Activated naive CD4-positive, alpha-beta T cell treated with anti-CD3 and anti-CD28 coated beads, Interleukin-2, amount 10 ng/mL, durations not matched to agents 7 days and 5 days (primary cell): ENCODE measurements around the gene ALOX5AP.

Experiments used
- CTCF ChIA-PET: fragments of 350-600 bp; sonication (Branson Sonifier 250); formaldehyde crosslinking; loops from one replicate; lab custom pipeline; 2021; ENCODE audit warnings: antibody characterized with exemption; lab: Charles Lee
- DNase-seq: peaks from one replicate; pipeline ENCODE4 v3.0.0-alpha.2; 2020
- H3K27ac Mint-ChIP-seq: one replicate; pipeline ENCODE4 v1.8.0; 2021; ENCODE audit warnings: mild to moderate bottlenecking, moderate library complexity, mixed read lengths
- H3K27me3 Mint-ChIP-seq: one replicate; pipeline ENCODE4 v1.8.0; 2021; ENCODE audit warnings: mild to moderate bottlenecking, mixed read lengths
- H3K36me3 Mint-ChIP-seq: one replicate; pipeline ENCODE4 v1.8.0; 2021; ENCODE audit warnings: mixed read lengths
- H3K4me1 Mint-ChIP-seq: one replicate; pipeline ENCODE4 v1.8.0; 2021; ENCODE audit warnings: mixed read lengths
- H3K4me3 Mint-ChIP-seq: one replicate; pipeline ENCODE4 v1.8.0; 2021; ENCODE audit warnings: mild to moderate bottlenecking, moderate library complexity, mixed read lengths
- H3K9me3 Mint-ChIP-seq: one replicate; pipeline ENCODE4 v1.8.0; 2021; ENCODE audit warnings: mixed read lengths

Gene ALOX5AP

DNA sequence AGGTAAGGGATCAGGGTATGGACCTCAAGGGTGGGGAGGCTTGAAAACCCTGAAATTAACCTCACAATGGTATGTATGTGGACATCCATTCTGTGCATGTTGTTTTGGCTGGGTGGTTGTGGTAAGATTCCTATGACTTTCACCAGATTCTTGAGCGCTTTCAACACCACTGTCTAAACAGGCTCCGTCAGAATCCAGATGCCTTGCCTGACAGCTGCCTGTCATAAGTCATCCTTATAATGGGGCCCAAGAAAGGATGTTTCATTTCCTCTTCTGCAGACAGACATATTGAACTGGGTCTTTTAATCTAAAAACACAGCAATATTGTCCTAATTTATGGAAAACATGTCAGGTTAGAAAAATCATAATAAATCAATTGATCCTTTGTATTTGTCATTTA is 41.3 kb downstream of the ALOX5AP start:
- H3K27ac Mint-ChIP-seq = no peak overlapping the region
- H3K27me3 Mint-ChIP-seq = peaks cover 22% of the 10 kb centered on the region
- H3K4me1 Mint-ChIP-seq = peaks cover 22% of the 10 kb centered on the region
- H3K9me3 Mint-ChIP-seq = no peaks in the 10 kb centered on the region
- H3K36me3 Mint-ChIP-seq = peaks cover 1% of the 10 kb centered on the region
- DNase-seq = no peak
- H3K4me3 Mint-ChIP-seq = no peak overlapping the region
- CTCF ChIA-PET = no interaction called here

DNA sequence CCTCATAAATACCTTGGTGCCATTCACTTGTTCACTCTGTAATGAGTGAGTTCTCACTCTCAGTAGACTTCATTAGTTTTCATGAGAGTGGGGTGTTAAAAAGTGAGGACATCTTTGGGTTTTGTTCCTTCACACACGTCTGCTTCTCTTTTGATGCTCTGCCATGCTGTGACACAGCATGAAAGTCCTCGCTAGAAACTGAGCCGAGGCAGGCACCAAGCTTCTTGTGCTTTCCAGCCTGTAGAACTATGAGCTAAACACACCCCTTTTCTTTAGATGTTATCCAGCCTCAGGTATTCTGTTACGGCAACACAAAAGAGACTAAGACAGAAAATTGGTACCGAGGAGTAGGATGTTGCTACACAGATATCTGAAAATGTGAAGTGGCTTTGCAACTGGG is 43.7 kb downstream of the ALOX5AP start:
- Mint-ChIP-seq H3K4me3 (no peak overlapping the region), H3K4me1 (peaks cover 8% of the 10 kb centered on the region), H3K27ac (no peak overlapping the region), H3K9me3 (no peaks in the 10 kb centered on the region), H3K27me3 (peaks cover 22% of the 10 kb centered on the region), H3K36me3 (peaks cover 4% of the 10 kb centered on the region)
- no peak for DNase-seq
- CTCF ChIA-PET = interaction anchor here (0.6 to 1.9 kb wide), 2 partner anchors 12 to 103 kb away, joined by 3 to 4 read pairs; no protein-coding TSS in a partner anchor

DNA sequence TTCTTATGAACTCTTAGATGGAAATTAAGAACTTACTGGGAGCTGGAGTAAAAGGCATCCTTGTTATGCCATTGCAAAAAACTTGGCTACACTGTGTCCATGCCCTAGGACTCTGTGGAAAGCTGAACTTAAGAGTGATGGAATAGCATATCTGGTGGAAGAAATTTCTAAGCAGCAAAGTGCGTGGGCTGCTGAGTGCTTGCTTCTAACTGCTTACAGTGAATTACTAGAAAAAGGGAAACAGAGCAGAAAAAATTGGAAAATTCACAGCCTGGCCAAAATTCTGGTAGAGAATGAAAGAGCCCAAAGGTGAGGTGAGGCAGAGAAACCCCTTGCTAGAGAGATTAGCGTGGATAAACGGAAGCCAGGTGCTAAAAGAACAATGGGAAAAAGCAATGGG is 44.3 kb downstream of the ALOX5AP start:
- peaks cover 22% of the 10 kb centered on the region for H3K27me3 Mint-ChIP-seq
- DNase-seq = no peak
- H3K4me3 Mint-ChIP-seq = no peak overlapping the region
- H3K4me1 Mint-ChIP-seq = peaks cover 2% of the 10 kb centered on the region
- H3K36me3 Mint-ChIP-seq = peaks cover 4% of the 10 kb centered on the region
- H3K27ac Mint-ChIP-seq = no peak overlapping the region
- CTCF ChIA-PET = interaction anchor here (0.6 to 1.9 kb wide), 2 partner anchors 12 to 103 kb away, joined by 3 to 4 read pairs; no protein-coding TSS in a partner anchor
- H3K9me3 Mint-ChIP-seq = no peaks in the 10 kb centered on the region

DNA sequence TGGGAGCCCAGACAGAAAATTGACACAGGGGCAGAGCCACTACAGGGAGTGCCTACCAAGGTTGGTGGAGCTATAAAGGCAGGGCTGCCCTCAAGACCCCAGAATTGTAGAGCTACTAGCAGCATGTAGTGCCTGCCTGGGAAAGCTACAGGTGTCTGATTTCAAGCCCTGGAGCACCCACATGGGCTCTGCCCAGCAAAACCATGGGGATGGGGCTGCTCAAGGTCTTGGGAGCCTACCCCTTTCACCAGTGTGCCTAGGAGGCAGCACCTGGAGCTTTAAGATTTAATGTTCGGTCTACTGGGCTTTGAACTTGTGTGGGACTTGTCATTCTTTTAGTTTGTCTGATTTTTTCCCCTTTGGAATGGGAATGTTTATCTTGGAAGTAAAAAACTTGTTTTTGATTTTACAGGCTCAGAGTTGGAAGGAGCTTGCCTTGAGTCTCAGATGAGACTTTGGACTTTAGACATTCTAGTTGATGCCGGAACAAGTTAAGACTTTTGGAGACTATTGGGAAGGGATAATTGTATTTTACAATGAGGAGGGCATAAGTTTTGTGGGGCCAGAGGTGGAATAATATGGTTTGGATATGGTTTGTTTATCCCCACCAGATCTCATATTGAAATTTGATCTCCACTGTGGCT is 45.1 kb downstream of the ALOX5AP start:
- Mint-ChIP-seq H3K27me3 (peaks cover 22% of the 10 kb centered on the region), H3K36me3 (peaks cover 4% of the 10 kb centered on the region), H3K27ac (no peak overlapping the region), H3K4me3 (no peak overlapping the region), H3K4me1 (no peaks in the 10 kb centered on the region), H3K9me3 (no peaks in the 10 kb centered on the region)
- CTCF ChIA-PET = interaction anchor here (1.9 kb wide), 1 partner anchor 13 kb away, joined by 4 read pairs; no protein-coding TSS in a partner anchor
- DNase-seq = no peak

DNA sequence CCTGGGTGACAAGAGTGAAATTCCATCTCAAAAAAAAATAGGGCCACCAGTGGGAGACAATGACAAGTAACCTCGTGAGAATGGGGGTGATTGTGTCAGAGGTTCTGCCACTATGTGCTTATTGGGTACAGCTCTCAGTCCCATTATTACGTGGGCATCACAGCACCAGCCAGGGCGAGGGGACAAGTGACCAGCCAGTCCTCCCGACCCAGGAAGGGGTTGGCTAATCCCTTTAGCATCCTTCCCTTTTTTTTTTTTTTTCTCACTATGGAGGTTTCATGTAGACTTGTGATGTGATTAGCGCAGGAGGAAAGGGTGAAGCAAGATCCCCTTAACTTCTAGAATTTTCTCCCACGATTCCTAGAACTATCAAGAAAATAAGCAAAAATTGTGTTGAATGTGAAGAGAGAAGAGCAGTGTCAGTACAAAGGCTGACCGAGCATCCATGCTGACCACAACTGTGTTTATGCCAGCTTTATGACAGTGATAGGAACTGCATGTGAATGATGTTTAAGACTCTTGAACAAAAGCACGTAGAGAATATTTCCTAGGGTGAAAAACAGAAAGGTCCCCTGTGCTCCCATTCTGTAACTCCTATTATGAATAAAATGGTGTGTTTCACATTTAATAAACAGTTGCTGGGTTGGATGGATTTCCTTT is 50.0 kb downstream of the ALOX5AP start:
- Mint-ChIP-seq H3K27ac (no peak overlapping the region), H3K27me3 (peaks cover 12% of the 10 kb centered on the region), H3K4me3 (no peak overlapping the region), H3K9me3 (no peaks in the 10 kb centered on the region), H3K36me3 (peaks cover 3% of the 10 kb centered on the region), H3K4me1 (no peaks in the 10 kb centered on the region)
- CTCF ChIA-PET = no interaction called here
- no peak for DNase-seq

DNA sequence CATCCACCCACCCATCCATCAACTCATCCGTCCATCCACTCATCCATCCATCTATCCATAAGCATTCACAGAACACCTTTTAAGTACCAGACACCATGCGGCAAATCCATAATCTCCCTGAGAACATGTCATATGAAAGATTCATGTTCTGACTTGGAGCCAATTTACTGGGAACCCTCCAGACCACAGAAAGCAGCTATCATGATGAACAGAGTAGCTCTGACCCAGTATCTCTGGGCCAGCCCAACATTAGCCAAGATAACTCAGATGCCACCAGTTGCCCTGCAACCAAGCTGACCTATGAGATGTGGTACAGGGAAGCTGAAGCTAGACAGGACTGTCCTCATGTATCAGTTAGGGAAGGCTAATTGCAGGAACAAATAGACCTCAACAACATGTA is 51.3 kb downstream of the ALOX5AP start:
- Mint-ChIP-seq H3K36me3 (peaks cover 3% of the 10 kb centered on the region), H3K27me3 (peaks cover 5% of the 10 kb centered on the region), H3K4me1 (no peaks in the 10 kb centered on the region), H3K9me3 (no peaks in the 10 kb centered on the region), H3K27ac (no peak overlapping the region), H3K4me3 (no peak overlapping the region)
- no peak for DNase-seq
- CTCF ChIA-PET = no interaction called here

DNA sequence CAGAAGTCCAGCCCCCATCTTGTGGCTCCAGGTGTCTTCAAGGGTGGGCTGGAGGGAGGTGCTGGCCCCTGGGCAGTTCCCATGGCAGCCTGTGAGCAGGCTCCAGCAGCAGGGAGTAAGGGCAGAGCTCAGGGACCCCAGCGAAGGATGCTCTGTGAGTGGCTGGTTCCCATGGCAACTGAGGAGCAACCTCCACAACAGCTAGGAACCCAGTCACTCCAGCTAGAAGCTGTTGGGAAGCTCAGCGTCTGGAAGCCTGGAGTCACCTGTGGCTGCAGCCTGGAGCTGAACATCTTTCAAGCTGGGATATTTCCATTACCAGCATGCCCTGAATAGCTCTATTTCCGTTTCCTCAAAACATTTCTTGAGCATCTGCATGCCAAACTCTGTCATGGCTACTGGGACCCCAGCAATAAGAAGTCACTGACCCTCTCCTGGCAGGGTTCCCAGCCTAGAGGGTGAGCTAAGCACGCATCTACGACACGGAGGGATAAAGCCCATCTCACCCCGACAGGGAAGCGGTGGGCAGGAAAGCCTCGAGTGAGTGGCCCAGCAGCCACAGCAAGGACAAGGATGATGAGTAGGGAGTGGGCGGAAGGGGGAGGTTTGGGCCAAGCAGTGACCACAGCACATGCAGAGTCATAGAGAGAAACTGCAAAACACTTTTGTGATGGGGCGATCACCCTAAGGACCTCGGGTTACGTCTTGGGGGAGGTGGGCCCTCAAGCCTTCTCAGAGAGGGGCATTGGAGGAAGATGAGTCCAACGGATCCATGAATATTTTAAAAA is 52.6 kb downstream of the ALOX5AP start:
- no peaks in the 10 kb centered on the region for H3K9me3 Mint-ChIP-seq
- no peaks in the 10 kb centered on the region for H3K4me1 Mint-ChIP-seq
- CTCF ChIA-PET = no interaction called here
- no peak overlapping the region for H3K4me3 Mint-ChIP-seq
- DNase-seq = no peak
- H3K27me3 Mint-ChIP-seq = peaks cover 5% of the 10 kb centered on the region
- no peaks in the 10 kb centered on the region for H3K36me3 Mint-ChIP-seq
- no peak overlapping the region for H3K27ac Mint-ChIP-seq

DNA sequence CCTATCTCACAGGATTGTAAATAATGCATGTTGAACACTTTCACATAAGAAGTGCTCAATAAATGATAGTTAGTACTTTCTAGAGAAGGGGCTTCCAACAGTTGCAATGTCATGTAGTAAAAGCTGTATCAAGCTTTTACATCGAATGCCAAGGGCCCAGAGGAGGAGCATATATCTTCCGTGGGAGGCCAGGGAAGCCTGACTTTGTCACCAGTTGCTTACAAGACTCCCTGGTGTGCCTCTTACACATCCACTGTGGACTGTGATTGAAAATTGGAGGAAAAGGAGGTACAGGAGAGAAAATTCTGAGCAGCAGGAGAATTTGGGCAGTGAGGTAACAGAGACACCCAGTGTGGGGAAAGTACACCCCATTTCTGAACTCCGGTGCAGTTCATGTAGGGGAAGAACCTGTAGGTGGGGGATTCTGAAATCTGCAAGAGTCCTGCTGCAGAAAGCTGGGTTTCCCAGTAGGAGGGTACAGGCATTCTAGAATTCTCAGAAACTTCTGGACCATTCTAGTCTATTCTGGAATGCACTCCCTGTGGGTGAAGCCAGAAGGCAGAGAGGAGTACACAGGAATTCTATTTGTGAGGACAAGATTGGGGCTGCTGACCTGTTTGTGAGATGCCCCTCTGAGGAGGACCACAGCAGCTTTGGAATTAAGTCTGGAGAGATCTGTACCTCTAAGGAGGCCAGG is 54.0 kb downstream of the ALOX5AP start:
- no peaks in the 10 kb centered on the region for H3K36me3 Mint-ChIP-seq
- no peak overlapping the region for H3K27ac Mint-ChIP-seq
- no peak overlapping the region for H3K4me3 Mint-ChIP-seq
- H3K9me3 Mint-ChIP-seq = no peaks in the 10 kb centered on the region
- CTCF ChIA-PET = no interaction called here
- no peaks in the 10 kb centered on the region for H3K4me1 Mint-ChIP-seq
- peaks cover 10% of the 10 kb centered on the region for H3K27me3 Mint-ChIP-seq
- DNase-seq = no peak

DNA sequence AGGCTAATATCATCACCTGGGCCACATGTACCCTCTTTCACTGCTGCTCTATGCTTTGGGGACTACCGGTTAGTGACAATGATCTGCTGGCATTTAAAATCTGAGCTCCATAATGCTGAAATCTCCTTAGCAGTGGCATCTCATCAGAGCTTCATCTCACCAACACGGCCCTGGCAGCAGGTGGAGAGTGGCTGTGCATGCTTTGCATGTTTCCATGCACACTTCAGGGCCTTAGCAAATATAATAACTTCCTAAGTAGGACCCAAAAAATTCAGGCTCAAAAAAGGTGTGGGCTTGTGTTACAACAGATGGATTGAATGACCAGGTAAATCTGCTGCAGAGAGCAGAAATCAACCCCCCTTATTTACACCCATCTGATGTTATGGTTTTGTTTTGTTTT is 55.2 kb downstream of the ALOX5AP start:
- Mint-ChIP-seq H3K36me3 (no peaks in the 10 kb centered on the region), H3K9me3 (no peaks in the 10 kb centered on the region), H3K4me3 (no peak overlapping the region), H3K27ac (no peak overlapping the region), H3K4me1 (peaks cover 11% of the 10 kb centered on the region), H3K27me3 (peaks cover 10% of the 10 kb centered on the region)
- CTCF ChIA-PET = no interaction called here
- no peak for DNase-seq

DNA sequence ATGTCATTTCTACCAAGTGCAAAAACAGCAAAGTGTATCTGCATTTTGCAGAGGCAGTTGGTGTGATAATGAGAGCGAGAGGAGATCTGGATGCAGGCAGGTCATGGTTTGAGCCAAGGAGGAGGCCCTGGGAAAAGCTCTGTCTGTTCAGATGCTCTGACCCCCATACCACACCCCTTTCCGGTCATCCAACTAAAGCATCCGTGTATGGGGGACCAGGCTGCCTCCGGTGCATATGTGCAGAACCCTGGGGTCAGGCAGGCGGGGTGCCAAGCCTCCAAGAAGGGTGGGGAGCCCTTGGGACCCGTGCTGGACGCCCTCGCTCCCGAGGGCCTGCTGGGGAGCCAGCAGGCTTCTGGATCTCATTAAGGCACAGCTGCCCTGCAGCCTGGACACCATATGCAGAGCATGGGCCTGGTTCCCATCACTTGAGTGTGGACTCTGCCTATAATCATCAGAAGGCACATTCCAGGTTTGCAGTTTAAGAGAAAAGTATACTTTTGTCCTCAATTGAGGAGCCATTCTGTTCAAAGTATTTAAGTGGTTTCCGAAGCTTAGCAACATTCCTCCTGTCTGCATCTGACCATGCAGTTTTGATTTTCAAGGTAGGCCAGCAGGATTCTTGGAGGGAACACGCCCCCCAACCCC is 56.1 kb downstream of the ALOX5AP start:
- Mint-ChIP-seq H3K27ac (no peak overlapping the region), H3K36me3 (no peaks in the 10 kb centered on the region), H3K4me1 (peaks cover 20% of the 10 kb centered on the region), H3K4me3 (no peak overlapping the region), H3K27me3 (peaks cover 10% of the 10 kb centered on the region), H3K9me3 (no peaks in the 10 kb centered on the region)
- CTCF ChIA-PET = no interaction called here
- no peak for DNase-seq

DNA sequence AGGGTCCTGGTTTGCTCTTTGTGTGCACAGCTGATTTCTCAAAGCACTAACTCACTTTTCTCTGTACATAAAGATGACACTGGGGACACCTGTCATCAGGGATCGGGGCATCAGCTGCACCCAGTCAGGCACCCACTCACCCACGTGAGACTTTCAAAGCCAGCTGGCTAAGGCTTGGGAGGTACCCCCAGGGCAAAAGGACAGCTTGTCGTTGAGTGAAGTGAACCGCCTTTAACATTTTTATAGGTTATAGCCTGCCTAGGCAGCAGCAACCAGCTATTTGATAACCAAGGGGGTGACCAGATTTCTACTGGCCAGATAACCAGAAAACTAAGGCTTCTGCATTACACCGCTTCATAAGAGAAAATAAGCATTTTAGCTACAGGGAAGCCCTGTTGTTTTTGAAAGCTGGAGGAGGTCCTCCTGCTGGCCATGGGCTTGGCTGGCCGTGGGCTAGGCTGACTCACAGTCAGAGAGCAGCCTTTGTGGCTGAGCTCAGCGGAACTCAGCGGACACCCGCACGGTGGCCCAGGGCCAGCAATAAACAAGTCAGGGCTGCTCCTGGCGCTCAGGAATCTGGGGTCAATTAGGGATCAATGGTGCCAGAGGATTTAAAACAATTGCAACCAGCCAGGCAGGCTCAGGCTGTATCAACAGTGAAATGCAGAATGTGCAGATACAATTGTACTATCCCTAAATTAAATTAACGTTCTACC is 57.1 kb downstream of the ALOX5AP start:
- H3K36me3 Mint-ChIP-seq = no peaks in the 10 kb centered on the region
- peaks cover 27% of the 10 kb centered on the region for H3K4me1 Mint-ChIP-seq
- peaks cover 10% of the 10 kb centered on the region for H3K27me3 Mint-ChIP-seq
- CTCF ChIA-PET = interaction anchor here (0.5 to 1.3 kb wide), 2 partner anchors 60 to 1069 kb away, joined by 3 read pairs; no protein-coding TSS in a partner anchor
- H3K4me3 Mint-ChIP-seq = no peak overlapping the region
- no peak overlapping the region for H3K27ac Mint-ChIP-seq
- DNase-seq = no peak
- H3K9me3 Mint-ChIP-seq = no peaks in the 10 kb centered on the region

DNA sequence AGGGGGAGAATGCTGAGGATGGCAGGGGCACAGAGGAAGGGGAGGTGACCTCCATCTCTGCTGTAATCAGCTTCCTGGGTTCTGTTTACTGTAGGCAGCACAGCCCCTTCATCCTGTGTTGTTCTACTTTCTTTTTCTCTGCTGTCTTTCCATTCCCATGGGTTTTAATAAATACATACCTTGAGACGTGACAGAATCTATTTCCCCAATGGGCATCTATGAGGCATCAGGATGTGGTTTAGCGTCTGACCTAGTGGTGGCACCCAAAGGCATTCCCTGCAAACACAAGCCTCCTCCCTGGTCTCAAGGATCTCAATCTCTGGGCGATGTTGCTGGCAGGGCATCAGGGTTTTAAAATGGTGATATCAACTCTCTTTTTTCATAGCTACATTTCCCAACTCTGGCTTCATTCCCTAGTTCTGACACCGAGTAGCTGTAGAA is 60.8 kb downstream of the ALOX5AP start:
- Mint-ChIP-seq H3K4me3 (no peak overlapping the region), H3K9me3 (no peaks in the 10 kb centered on the region), H3K27me3 (peaks cover 5% of the 10 kb centered on the region), H3K4me1 (peaks cover 27% of the 10 kb centered on the region), H3K27ac (peak overlapping the region; percentile 81), H3K36me3 (no peaks in the 10 kb centered on the region)
- DNase-seq = peak; percentile 36
- CTCF ChIA-PET = interaction anchor here (0.9 to 1.4 kb wide), 5 partner anchors 29 to 219 kb away, joined by 3 read pairs; no protein-coding TSS in a partner anchor
